HG02610 (cell line): ENCODE results near the gene KCNC1.

Experiments
- ATAC-seq: cut with Tn5 transposase; IDR thresholded peaks from one replicate; pipeline ENCODE4 v1.9.1; 2021; ENCODE audit warnings: mild to moderate bottlenecking, moderate library complexity; ENCODE audit not compliant: unreplicated experiment

The KCNC1 gene

GRCh38 chr11:17772704-17773600 lies 38.4 kb downstream of the KCNC1 start:
- ATAC-seq = no peak

GRCh38 chr11:17773674-17774073 lies 39.1 kb downstream of the KCNC1 start:
- ATAC-seq = no peak

- ATAC-seq = no peak
Measured at GRCh38 chr11:17774232-17775034, 39.9 kb downstream of the KCNC1 start.

GRCh38 chr11:17775035-17775348 lies 40.4 kb downstream of the KCNC1 start:
- ATAC-seq = no peak

- no peak for ATAC-seq
Measured at GRCh38 chr11:17775507-17776211, 41.1 kb downstream of the KCNC1 start.

GRCh38 chr11:17776212-17776875 lies 41.8 kb downstream of the KCNC1 start:
- ATAC-seq = no peak

- ATAC-seq = no peak
Measured at GRCh38 chr11:17777086-17777737, 42.6 kb downstream of the KCNC1 start.

GRCh38 chr11:17777738-17778091 lies 43.1 kb downstream of the KCNC1 start:
- ATAC-seq = no peak

GRCh38 chr11:17778352-17778751 lies 43.8 kb downstream of the KCNC1 start:
- ATAC-seq = no peak

GRCh38 chr11:17778956-17779860 lies 44.6 kb downstream of the KCNC1 start:
- no peak for ATAC-seq

GRCh38 chr11:17779861-17780594 lies 45.4 kb downstream of the KCNC1 start:
- ATAC-seq = no peak

- ATAC-seq = no peak
Measured at GRCh38 chr11:17780668-17781067, 46.1 kb downstream of the KCNC1 start.

- no peak for ATAC-seq
Measured at GRCh38 chr11:17781221-17781620, 46.6 kb downstream of the KCNC1 start.

GRCh38 chr11:17781626-17782025 lies 47.0 kb downstream of the KCNC1 start:
- no peak for ATAC-seq

- ATAC-seq = no peak
Measured at GRCh38 chr11:17782145-17782544, 47.6 kb downstream of the KCNC1 start.

GRCh38 chr11:17782603-17783337 lies 48.2 kb downstream of the KCNC1 start:
- no peak for ATAC-seq

GRCh38 chr11:17783878-17784277 lies 49.3 kb downstream of the KCNC1 start:
- no peak for ATAC-seq
